GM19372 (cell line): ENCODE data around the gene NSA2.

Experiments
- ATAC-seq: cut with Tn5 transposase; IDR thresholded peaks from one replicate; pipeline ENCODE4 v1.9.1; 2021; ENCODE audit warnings: mild to moderate bottlenecking, low read depth, moderate library complexity; ENCODE audit not compliant: unreplicated experiment

NSA2 gene

GRCh38 chr5:74801941-74802340, 34.9 kb downstream of the NSA2 start:
- no peak for ATAC-seq

GRCh38 chr5:74810915-74811314, 43.9 kb downstream of the NSA2 start:
- no peak for ATAC-seq

- ATAC-seq = no peak
Measured at GRCh38 chr5:74816875-74817274, 49.8 kb downstream of the NSA2 start.

GRCh38 chr5:74822288-74822687, 55.2 kb downstream of the NSA2 start:
- ATAC-seq = no peak

GRCh38 chr5:74829413-74829812, 62.4 kb downstream of the NSA2 start:
- no peak for ATAC-seq
